Measurements from ENCODE around the gene JPH3.

Gene JPH3

DNA sequence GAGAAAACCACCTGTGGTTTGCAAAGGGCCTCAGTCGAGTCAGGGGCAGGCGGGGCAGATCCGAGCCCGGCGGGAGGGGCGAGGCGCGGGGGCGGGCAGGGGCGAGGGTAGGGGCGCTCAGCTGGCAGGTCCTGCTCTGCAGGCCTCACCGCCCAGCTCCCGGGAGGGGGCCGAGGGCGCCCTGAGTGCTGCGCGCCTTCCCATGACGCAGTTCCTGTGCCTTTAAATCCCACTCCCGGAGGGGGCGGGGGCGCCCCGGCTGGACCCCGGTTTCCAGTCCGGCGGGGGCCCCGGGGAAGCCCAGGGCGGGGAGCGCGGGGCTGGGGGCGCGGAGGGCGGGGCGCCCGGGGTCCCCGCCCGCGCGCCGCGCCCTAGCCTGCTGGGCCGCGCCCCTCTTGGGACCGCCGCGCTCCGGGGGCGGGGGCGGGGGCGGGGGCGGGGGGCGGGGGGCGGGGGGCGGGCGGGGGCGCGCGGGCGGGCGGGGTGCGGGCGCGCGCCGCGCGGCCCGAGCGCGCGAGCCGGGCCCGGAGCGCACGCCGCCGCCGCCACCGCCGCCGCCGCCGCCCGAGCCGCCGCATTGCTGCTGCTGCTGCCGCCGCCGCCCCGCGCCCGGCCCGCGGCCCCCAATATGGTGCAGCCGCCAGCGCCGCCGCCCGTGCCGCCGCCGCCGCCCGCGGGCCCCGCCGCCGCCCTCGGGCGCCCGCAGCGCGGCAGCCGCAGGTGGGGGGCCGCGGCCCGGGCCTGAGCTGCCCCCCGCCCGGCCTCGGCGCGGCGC is at the start of gene JPH3:
Gene JPH3 (plus strand): TSS at position 508 of the 775 bp plus-strand sequence. CDS start 639 bp downstream, outside the sequence.
- DNase-seq = no peak

DNA sequence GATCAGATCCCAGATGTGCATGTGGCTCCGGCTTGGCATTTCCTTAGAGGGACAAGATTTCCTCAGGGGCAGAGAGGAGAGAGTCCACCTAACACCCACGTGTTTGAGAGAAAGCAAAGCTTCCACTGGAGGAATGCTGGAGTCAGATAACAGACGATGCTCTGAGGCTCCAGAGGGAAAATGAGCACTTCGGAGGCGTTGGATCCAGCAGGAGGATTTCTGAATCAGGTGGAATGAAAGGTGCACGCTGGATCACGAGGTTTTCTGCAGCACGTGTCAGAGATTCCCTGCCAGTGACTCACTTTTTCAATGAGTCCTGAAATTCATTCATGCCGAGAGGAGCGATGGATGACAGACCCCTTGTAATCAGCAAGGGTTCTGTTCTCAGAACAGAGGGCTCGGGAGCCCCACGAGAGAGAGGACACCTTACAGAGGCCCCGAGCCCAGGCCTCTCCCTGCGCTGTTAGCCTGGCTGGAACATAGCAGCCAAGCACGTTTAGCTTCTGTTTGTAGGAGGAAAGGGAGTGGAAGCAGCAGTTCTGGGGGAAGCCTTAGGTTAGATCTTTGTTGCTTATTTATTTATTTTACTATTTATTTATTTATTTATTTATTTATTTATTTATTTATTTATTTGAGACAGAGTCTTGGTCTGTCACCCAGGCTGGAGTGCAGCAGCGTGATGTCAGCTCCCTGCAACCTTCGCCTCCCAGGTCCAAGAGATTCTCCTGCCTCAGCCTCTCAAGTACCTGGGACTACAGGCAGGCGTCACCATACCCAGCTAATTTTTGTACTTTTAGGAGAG is 49.3 kb upstream of the JPH3 start:
- DNase-seq = no peak

DNA sequence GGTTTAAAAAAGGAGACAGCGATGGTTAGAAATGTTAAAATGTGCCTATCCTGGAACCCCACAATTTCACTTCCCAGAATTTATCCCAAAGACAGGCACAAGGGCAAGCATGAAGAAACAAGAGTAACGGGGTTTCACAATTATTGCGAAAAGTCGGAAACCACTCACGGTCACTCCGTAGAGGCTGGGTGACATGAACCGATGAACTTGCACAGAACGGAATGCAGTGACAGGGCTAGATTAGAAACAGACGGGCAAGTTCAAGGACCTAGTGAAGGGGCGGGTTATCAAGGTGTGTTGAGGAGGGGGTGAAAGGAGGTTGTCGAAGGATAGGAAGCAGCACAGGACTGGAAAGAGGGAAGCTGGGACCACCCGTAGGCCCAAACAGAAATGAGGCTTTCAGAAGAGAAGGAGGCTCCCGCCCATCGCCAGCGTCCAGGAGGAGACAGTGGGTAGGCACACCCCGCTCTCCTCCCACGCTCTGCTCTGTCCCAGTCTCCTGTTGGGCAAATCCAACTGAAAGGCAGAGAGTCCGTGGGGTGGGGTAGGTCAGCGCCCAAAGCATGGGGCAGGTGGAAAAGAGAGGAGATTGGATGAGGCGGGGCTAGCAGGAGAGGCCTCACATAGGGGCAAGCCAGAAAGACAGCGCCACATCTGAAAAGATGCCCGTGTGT is 47.4 kb upstream of the JPH3 start:
- no peak for DNase-seq

DNA sequence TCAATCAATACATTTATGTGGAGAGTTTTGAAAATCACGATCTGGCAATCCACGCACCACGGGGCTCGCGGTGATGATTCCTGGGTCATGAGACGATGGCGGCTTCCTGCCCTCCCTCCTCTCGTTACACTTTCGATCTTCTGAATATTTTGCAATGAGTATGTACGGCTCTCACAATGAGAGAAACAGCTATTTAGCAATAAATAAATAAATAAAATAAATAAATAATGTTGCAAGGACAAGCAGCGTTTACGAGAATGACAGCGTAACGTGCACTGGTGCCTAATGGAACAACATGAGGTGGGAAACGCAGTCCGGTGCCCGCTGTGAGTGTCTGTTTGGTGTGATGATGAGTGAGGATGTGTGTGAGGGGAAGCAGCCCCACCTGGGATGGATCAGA is 46.7 kb upstream of the JPH3 start:
- no peak for DNase-seq

GRCh38 chr16:87556941-87557459 is 45.3 kb upstream of the JPH3 start:
- DNase-seq = peak; percentile 64

DNA sequence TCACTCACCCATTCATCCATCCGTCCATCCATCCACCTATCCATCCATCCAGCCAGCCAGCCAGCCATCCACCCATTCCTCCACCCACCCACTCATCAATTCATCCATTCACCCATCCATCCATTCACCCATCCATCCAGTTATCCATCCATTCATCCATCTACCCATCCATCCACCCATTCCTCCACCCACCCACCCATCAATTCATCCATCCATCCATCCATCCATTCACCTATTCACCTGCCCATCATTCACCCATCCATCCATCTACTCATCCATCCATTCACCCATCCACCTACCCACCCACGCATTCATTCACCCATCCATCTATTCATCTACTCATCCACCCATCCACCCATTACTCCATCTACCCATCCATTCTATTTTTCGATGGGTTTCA is 43.6 kb upstream of the JPH3 start:
- no peak for DNase-seq

GRCh38 chr16:87559945-87560344 is 42.4 kb upstream of the JPH3 start:
- DNase-seq = no peak

GRCh38 chr16:87560428-87561199 is 41.7 kb upstream of the JPH3 start:
- no peak for DNase-seq

GRCh38 chr16:87561200-87562105 is 40.9 kb upstream of the JPH3 start:
- DNase-seq = no peak

- DNase-seq = no peak
Measured at GRCh38 chr16:87562201-87562600, 40.1 kb upstream of the JPH3 start.

DNA sequence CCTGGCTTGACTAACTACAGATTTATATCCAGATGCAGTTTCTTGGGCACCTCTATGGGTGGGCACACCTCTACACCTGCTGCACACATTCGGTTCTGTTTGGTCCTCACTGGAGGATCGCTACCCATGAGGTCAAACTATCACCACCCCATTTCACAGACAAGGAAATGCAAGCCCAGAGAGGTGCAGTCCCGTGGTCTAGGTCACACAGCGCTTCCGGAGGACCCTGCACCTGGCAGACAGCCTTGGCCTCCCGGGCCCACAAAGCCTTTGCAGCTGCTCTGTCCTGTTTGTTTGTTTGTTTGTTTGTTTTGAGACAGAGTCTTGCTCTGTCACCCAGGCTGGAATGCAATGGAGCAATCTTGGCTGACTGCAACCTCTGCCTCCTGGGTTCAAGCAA is 39.3 kb upstream of the JPH3 start:
- no peak for DNase-seq

- no peak for DNase-seq
Measured at GRCh38 chr16:87563714-87564523, 38.4 kb upstream of the JPH3 start.

GRCh38 chr16:87564524-87564778 is 37.9 kb upstream of the JPH3 start:
- DNase-seq = no peak

DNA sequence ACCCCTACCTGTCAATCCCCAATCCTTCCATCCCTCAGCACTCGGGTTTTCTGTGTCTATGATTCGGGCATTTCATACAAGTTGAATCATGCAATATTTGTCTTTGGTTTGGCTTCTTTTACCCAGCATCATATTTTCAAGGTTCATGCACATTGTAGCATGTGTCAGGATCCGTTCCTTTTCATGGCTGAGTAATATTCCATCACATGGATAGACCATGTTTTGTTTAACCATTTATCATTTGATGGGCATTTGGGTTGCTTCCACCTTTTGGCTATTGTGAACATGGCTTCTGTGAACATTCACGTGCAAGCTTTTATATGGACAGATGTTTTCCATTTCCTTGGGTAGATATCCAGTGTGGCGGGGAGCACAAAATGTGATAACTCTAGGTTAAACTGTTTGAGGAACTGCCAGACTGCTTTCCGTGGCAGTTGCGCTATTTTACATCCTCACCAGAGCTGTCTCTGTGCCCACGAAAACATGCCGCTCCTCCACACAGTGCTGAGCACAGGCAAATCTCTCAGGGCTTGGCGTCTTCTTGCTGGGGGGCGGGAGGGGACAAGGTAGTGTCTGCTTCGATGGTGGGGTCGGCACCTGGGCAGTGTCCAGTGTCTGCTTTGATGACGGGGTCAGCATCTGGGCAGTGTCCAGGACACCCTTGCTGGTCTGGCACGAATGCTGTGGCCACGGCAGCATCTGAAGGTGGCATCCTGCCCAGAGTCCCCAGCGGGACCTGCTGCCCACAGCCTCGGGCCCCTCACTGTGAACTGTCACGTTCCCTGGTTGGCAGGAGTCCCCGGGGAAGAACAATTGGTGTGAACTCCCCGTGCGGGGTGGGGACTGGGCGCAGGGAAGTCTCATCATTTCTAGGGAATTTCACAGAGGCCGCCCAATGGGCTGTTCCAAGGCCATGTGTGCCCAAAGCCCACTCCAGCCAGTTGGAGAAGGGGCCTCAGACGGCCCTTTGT is 32.4 kb upstream of the JPH3 start:
- no peak for DNase-seq

DNA sequence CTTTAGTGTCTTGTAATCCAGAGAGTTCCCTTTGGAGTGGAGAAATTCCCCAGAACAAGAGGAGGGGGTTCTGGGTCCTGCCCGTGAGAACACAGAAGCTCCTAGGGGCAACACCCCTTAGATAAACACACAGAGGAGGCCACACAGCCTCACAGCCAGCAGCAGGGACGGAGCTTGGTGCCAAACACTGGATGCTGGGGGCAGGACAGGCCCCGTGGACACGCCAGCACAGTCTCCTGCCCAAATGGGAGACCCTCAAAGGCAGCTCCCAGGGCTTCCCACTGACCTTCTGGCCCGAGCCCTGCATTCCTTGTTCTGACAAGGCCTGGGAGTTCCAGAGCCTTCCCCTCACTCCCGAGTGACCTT is 31.8 kb upstream of the JPH3 start:
- no peak for DNase-seq

GRCh38 chr16:87570938-87571867 is 31.1 kb upstream of the JPH3 start:
- DNase-seq = peak; percentile 59

GRCh38 chr16:87571868-87572244 is 30.5 kb upstream of the JPH3 start:
- no peak for DNase-seq

DNA sequence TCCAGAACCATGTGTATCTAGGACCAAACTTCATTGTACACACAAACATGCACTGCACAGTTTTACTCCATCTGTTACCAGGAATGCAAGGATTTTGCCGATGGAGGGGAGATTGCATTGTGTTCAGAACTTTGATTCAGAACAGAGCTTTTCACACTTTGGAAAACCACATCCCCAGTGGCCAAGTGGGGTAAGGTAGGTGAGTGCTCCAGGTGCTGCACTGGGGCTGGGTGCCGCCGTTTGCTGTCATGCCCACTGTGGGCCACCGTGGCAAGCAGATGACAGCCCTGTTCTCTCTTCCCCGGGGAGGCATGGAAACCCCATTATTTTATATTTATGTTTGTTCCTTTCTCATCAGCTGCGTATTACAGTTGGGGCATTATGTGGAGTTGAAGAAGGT is 29.3 kb upstream of the JPH3 start:
- DNase-seq = no peak
